Measurements from ENCODE around the gene SDHB. TPM values are rescaled to one million over a fixed set of nuclear protein-coding genes. Genes with fewer than 3 reads are reported as not detected.
A peak's percentile ranks its signal among the peaks of the same experiment; 100 is the strongest.

SDHB gene
- total and polyA plus RNA-seq, 9 of the 15 experiments (the other 6 are each of a cell fraction or from before 2014, with no cell fraction given): 207 to 554 (median 365) TPM

- no peak for TF ChIP-seq ZNF146 (CRISPR knock-in tag; IDR thresholded peaks at IDR 0.05; ENCODE audit: unreplicated experiment)
- peak; percentile 82 for TF ChIP-seq JUND (IDR thresholded peaks at IDR 0.05; ENCODE audit: borderline replicate concordance, low read depth, low read length)
- TF ChIP-seq JUND (tag; IDR thresholded peaks at IDR 0.05; ENCODE audit: borderline replicate concordance, low read depth, low read length): peak; percentile 44; the same call in 1 of the 3 replicates
- TF ChIP-seq SIN3B (IDR thresholded peaks at IDR 0.05; ENCODE audit: low read depth): peak; percentile 94
- TF ChIP-seq FOXP4 (CRISPR knock-in tag; IDR thresholded peaks at IDR 0.05; ENCODE audit: borderline replicate concordance): no peak
- TF ChIP-seq, protein P1, sequence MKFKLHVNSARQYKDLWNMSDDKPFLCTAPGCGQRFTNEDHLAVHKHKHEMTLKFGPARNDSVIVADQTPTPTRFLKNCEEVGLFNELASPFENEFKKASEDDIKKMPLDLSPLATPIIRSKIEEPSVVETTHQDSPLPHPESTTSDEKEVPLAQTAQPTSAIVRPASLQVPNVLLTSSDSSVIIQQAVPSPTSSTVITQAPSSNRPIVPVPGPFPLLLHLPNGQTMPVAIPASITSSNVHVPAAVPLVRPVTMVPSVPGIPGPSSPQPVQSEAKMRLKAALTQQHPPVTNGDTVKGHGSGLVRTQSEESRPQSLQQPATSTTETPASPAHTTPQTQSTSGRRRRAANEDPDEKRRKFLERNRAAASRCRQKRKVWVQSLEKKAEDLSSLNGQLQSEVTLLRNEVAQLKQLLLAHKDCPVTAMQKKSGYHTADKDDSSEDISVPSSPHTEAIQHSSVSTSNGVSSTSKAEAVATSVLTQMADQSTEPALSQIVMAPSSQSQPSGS (CRISPR knock-in tag; IDR thresholded peaks at IDR 0.05): no peak
- no peak for TF ChIP-seq SREBF2 (CRISPR knock-in tag; IDR thresholded peaks at IDR 0.05)
- TF ChIP-seq ZNF212 (CRISPR knock-in tag; IDR thresholded peaks at IDR 0.05): no peak
- TF ChIP-seq, protein P2, sequence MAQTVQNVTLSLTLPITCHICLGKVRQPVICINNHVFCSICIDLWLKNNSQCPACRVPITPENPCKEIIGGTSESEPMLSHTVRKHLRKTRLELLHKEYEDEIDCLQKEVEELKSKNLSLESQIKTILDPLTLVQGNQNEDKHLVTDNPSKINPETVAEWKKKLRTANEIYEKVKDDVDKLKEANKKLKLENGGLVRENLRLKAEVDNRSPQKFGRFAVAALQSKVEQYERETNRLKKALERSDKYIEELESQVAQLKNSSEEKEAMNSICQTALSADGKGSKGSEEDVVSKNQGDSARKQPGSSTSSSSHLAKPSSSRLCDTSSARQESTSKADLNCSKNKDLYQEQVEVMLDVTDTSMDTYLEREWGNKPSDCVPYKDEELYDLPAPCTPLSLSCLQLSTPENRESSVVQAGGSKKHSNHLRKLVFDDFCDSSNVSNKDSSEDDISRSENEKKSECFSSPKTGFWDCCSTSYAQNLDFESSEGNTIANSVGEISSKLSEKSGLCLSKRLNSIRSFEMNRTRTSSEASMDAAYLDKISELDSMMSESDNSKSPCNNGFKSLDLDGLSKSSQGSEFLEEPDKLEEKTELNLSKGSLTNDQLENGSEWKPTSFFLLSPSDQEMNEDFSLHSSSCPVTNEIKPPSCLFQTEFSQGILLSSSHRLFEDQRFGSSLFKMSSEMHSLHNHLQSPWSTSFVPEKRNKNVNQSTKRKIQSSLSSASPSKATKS (CRISPR knock-in tag; IDR thresholded peaks at IDR 0.05): no peak
- TF ChIP-seq ZC3H11A (IDR thresholded peaks at IDR 0.05; ENCODE audit: low read depth, low read length): no peak
- no peak for TF ChIP-seq HMG20B (CRISPR knock-in tag; IDR thresholded peaks at IDR 0.05)
- no peak for TF ChIP-seq EZH2 (IDR thresholded peaks at IDR 0.05; ENCODE audit: borderline replicate concordance, low read depth, low read length)
- TF ChIP-seq ZNF24 (IDR thresholded peaks at IDR 0.05): no peak
- no peak for TF ChIP-seq MYNN (IDR thresholded peaks at IDR 0.05)
- TF ChIP-seq MYNN (CRISPR knock-in tag; IDR thresholded peaks at IDR 0.05): no peak
- no peak for TF ChIP-seq MTA2 (IDR thresholded peaks at IDR 0.05; ENCODE audit: low read depth)
- no peak for TF ChIP-seq DMBX1 (CRISPR knock-in tag; IDR thresholded peaks at IDR 0.05; ENCODE audit: borderline replicate concordance)
- peak; percentile 13 to 23 for TF ChIP-seq E2F6 (IDR thresholded peaks at IDR 0.05; ENCODE audit: borderline replicate concordance in 1 of 2, extremely low read depth in 1 of 2, insufficient read depth in 1 of 2, insufficient read length in 1 of 2, low read depth in 1 of 2, low read length in 1 of 2, poor library complexity in 1 of 2, severe bottlenecking in 1 of 2)
- TF ChIP-seq FUS (optimal IDR thresholded peaks at IDR 0.05; ENCODE audit: low read depth, low read length): no peak
- TF ChIP-seq SMARCE1 (IDR thresholded peaks at IDR 0.05): no peak
- TF ChIP-seq ZZZ3 (IDR thresholded peaks at IDR 0.05): no peak
- TF ChIP-seq ZNF551 (CRISPR knock-in tag; IDR thresholded peaks at IDR 0.05): no peak
- no peak for TF ChIP-seq POLR2H (tag; IDR thresholded peaks at IDR 0.05; ENCODE audit: low read depth)
These were observed at the start of gene SDHB (continued) for GRCh38 chr1:17053685-17054410.
